NCI-H82 (cell line): Measurements from ENCODE around the gene INSM2.
A peak's percentile ranks its signal among the peaks of the same experiment; 100 is the strongest.

Source experiments
- DNase-seq: peaks from one replicate; lab custom pipeline; 2025; lab: John Stamatoyannopoulos, UW

The INSM2 gene

GRCh38 chr14:35549551-35549950, 15.6 kb downstream of the INSM2 start:
- peak; percentile 50 for DNase-seq

DNA sequence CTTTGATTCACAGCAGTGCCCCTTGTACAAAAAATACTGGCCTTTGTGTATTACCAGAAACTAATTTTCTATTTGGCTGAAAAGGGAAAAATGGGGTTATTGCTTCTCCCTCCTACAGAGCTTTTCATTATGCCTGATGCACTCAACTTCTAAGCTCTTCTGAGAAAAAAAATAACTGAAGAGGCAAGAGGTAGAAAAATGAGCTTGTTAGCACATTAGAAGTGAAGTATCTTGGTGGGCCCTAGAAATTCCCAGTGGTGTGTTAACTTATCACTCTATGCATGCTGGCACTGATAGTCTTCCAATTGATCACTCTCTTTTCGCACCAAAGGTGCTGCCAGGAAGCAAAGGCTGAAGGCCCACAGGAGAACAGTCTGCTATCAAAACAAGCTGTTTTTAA, 17.1 kb downstream of the INSM2 start:
- DNase-seq: no peak

- no peak for DNase-seq
Observed at GRCh38 chr14:35553808-35554207, 19.8 kb downstream of the INSM2 start.

DNA sequence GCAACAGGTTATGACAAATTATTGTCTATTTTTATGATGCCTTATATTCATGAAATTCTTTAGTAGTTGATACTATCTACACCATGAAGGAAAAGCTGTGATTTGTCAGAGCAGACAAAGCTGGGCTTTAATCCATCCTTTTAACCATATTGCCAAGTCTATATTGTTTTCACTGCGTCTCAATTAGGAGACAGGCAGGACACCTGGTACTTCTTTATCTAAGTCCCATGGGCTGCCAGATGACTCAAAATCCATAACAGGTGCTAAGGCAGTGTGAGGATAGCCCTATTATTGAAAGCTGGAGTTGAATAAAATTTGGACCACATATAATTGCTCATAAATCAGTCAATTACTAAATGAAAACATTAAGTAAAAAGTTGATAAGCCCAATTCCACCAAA, 22.6 kb downstream of the INSM2 start:
- peak; percentile 98 for DNase-seq

DNA sequence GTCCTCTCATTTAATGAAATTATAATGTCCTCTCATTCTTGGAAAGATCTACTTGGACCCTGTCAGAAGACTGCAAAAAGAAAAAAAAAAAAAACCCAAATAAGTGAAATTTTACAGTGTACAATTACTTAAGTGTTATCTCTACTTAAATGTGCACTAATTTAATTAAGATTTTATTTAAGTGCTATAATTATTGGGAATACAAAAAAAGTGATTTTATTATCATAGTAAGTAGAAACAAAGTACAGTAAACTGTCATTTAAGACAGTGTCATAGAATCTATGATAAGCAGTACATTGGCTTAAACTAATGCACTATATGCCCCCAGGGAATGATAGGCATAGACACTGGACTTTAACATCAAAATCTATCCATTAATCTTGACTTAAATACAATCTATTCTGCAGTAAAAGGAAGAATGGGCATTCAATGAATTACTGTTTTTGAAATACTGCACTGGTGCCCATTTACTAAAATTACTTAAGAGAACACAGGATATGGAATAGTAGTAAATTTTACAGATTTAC, 23.3 kb downstream of the INSM2 start:
- peak; percentile 32 for DNase-seq

GRCh38 chr14:35558680-35559079, 24.7 kb downstream of the INSM2 start:
- DNase-seq: peak; percentile 53

DNA sequence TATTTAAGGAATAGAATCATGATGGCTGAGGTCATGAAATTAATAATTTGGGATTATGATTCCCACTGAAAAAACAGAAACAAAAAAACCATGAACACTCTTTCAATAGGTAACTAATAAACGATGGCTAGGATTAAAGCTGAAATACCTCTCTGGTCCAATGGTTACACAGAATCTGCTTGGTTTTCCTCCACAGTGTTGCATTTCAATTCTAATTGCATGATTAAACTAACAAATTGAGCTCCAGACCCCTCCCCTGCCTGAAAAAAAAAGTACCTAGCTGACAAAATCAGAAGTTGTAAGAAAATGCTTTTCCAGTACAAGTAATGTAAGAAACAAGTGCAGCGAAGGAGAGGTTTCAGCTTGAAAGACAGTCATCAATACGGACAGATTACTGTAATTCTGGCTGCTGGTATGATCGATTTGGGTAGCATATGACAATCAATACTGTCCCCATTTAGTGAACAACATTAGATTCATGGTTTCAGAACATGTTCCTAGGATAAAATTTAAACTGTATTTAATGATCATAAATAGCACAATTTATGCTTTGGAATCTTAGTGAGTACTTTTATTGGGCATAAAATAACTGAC, 32.0 kb downstream of the INSM2 start:
- no peak for DNase-seq

DNA sequence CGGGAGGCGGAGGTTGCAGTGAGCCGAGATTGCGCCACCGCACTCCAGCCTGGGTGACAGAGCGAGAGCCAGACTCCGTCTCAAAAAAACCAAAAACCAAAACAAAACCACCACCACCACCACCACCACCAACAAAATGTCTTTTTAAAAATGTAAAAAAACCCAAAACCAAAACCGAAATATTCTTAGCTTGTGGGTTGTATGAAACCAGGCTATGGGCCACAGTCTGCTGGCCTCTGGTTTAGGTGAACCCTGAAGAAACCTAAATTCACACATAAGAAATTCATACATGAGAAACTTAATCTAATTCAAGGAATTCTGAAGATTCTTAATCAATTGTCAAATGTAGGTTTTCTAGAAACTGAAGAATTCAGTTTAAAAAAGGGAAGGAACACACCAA, 37.6 kb downstream of the INSM2 start:
- DNase-seq: no peak

- DNase-seq: peak; percentile 61
Observed at GRCh38 chr14:35573911-35574310, 39.9 kb downstream of the INSM2 start.

GRCh38 chr14:35576260-35576659, 42.3 kb downstream of the INSM2 start:
- DNase-seq: peak; percentile 94

DNA sequence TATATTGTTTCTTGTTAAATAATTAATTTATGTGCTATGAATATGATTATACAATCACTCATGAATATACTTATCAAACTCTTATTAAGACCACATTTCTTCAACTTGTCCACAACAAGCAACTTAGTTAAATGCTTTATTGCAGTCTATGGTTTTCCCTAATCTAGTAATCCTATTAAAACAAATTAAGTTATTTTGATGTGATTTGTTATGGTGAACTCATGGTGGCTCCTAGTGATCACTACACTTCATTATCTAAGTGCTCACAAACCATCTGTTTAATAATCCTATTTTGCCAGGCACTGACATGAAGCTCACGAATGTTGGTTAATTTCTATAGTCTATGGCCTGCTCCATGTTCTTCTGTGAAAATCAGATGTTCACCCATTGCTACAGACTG, 42.9 kb downstream of the INSM2 start:
- DNase-seq: peak; percentile 96

DNA sequence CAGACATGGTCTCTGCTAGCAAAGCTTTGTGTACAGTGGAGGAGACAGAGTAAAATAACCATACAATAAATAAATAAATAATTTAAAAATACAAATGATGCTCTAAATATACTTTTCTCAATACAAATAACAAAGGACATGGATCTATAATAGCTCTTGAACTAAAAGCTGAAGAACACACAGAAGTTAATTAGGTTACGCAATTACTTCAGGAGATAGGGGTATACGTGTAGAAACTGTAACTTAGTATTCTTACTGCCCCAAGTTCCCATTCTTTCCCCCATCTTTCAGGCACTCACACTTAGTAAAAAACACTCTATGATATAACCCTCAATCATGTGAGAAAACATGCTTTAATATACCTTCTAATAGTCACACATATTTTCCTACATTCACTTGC, 44.2 kb downstream of the INSM2 start:
- no peak for DNase-seq

DNA sequence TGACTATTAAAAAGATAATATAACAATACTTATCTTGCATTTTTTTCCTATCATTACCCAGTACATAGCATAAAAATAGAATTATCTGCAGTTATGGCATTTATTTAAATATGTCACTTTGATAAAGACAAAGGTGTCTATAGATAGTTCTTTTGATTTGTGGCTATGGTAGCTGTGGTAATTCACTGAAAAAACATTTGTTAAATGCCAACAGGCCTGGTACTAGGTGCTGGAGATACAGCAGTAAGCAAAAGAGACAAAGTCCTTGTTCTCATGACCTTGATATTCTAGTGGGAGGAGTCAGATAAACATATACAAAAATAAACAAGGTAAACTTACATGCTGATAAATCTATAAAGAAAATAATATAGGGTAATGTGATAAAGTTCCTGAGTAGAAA, 44.7 kb downstream of the INSM2 start:
- no peak for DNase-seq
